Choroid plexus epithelial cell (primary cell): ENCODE results near the gene ARL10.

Experiments used
- DNase-seq: peaks from one replicate; pipeline ENCODE4 v3.0.0-alpha.2; 2010; ENCODE audit warnings: low read depth
- H3K4me3 ChIP-seq: 2 replicates; pipeline ENCODE4 v1.5.1; 2011; ENCODE audit warnings: low read depth, mild to moderate bottlenecking, control low read depth, low read length, moderate library complexity
- TF ChIP-seq, protein P1 (sequence below): conservative IDR thresholded peaks from 2 replicates; pipeline ENCODE4 v1.5.1; 2011; ENCODE audit warnings: low read depth, mild to moderate bottlenecking, control low read depth, inconsistent platforms, low read length, moderate library complexity

ARL10 gene

DNA sequence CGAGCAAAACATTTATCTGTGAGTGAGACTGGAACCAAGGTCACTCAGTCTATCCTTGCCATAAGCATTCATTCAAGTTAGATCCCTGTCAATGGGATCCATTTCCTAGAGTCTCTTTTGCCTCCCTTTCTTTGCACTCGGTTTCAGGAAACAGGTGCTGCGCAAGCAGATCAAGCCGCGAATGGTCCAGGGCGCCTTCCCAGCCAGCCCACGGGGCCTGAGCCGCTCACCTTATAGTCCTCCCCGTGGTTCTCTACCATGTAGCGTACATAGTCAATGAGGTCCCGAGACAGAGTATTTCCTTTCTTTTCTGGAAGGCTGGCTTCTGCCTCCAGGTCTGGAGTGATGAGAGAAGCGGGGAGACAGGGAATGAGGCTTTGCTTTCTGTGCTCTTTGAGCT, 19.7 kb downstream of the ARL10 start:
- TF ChIP-seq, protein P1, sequence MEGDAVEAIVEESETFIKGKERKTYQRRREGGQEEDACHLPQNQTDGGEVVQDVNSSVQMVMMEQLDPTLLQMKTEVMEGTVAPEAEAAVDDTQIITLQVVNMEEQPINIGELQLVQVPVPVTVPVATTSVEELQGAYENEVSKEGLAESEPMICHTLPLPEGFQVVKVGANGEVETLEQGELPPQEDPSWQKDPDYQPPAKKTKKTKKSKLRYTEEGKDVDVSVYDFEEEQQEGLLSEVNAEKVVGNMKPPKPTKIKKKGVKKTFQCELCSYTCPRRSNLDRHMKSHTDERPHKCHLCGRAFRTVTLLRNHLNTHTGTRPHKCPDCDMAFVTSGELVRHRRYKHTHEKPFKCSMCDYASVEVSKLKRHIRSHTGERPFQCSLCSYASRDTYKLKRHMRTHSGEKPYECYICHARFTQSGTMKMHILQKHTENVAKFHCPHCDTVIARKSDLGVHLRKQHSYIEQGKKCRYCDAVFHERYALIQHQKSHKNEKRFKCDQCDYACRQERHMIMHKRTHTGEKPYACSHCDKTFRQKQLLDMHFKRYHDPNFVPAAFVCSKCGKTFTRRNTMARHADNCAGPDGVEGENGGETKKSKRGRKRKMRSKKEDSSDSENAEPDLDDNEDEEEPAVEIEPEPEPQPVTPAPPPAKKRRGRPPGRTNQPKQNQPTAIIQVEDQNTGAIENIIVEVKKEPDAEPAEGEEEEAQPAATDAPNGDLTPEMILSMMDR, result no peak
- DNase-seq, result no peak
- no peak overlapping the region for H3K4me3 ChIP-seq

DNA sequence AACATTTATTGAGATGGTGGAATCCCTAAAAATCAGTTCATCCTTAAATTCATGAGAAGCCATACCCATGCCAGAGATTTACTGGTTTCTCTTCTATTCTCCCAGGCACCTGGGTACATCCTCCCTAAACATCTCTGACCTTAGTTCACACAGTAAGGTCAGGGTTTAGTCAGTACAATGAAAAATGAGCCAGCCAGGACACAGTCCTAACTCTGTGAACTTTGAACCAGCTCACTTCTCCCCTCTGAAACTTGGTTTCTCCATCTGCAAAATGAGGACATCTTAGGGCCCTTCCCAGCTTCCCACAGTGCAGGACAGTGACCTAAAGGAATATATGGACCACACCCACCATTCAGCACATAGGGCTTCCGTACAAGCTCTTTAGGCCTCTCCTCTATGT, 21.2 kb downstream of the ARL10 start:
- H3K4me3 ChIP-seq, result no peak overlapping the region
- DNase-seq, result no peak
- TF ChIP-seq, protein P1, result no peak

- DNase-seq, result peak; percentile 27
- H3K4me3 ChIP-seq, result peak overlapping the region; percentile 92
- TF ChIP-seq, protein P1, result peak; percentile 30
These were observed 22.2 kb downstream of the ARL10 start for GRCh38 chr5:176387384-176387925.

DNA sequence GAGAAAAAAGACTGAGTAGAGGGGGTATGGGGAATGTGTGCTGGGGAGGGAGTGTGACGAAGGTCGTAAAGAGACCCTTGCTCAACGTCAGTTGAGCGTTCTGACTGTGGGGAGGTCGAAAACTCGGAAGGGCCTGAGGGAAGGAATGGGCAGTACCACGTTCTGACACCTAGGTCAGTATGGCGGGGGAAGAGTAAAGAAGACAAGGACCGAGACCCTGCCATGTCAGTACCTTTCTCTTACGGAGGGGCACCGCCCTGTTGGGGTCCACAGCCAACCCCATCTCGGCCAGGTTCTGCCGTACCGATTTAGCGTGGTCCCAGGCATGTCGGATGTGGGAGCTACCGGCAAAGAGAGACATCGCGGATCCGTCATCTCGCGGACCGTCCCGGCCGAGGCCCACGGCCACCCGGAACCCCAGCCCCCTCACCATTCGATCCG, 22.7 kb downstream of the ARL10 start:
- TF ChIP-seq, protein P1, result no peak
- H3K4me3 ChIP-seq, result peak overlapping the region; percentile 92
- peak; percentile 29 for DNase-seq

GRCh38 chr5:176388444-176389134, 23.3 kb downstream of the ARL10 start, which contains the start of the genes HIGD2A and NOP16:
TSS of gene HIGD2A (plus strand) at chr5:176388751. CDS start at chr5:176388820, 69 bp downstream.
TSS of gene NOP16 (minus strand) at chr5:176388598. CDS start at chr5:176388539, 59 bp downstream.
- peak; percentile 99 for DNase-seq
- TF ChIP-seq, protein P1, result no peak
- peak within 1 kb of the TSS; percentile 92 for H3K4me3 ChIP-seq

GRCh38 chr5:176389135-176390123, 24.1 kb downstream of the ARL10 start:
- H3K4me3 ChIP-seq, result peak overlapping the region; percentile 92
- TF ChIP-seq, protein P1, result no peak
- DNase-seq, result no peak
